Esophagus squamous epithelium (tissue), 4 donors: ENCODE data around the gene PELI1.

Experiments used
- POLR2A ChIP-seq, 4 donors: fragments of 450-650 bp; IDR thresholded peaks; one replicate each; pipeline ENCODE4 v1.6.1; 2017; ENCODE audit warnings: antibody characterized with exemption in 4 of 4, mild to moderate bottlenecking in 4 of 4, moderate library complexity in 3 of 4
- TF ChIP-seq, protein P1 (sequence below), 6 experiments: fragments of 450-650 bp in 4 of 6; fragments of 200-600 bp in 2 of 6; sonication (generic) in 2 of 6; IDR thresholded peaks; one replicate each; pipeline ENCODE4 v1.5.1; 2016 to 2019; ENCODE audit warnings: antibody characterized with exemption in 6 of 6, mild to moderate bottlenecking in 4 of 6, moderate library complexity in 4 of 6

DNA sequence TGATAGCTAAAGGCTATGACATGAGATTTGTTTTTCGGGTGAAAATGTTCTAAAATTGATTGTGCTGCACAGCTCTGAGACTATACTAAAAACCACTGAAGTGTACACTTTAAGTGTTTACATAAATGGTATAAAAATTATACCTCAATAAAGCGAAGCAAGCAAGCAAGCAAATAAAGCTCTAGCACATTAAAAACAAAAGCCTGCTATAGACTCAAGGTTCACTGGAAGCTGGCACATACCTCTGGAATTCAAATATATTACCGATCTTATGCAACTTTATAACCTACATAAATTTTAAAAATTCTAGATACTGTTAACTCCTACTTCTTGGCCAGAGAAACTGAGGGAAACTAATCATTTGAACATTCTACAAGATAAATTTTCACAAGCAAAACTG, 20.1 kb downstream of the PELI1 start:
- TF ChIP-seq, protein P1, sequence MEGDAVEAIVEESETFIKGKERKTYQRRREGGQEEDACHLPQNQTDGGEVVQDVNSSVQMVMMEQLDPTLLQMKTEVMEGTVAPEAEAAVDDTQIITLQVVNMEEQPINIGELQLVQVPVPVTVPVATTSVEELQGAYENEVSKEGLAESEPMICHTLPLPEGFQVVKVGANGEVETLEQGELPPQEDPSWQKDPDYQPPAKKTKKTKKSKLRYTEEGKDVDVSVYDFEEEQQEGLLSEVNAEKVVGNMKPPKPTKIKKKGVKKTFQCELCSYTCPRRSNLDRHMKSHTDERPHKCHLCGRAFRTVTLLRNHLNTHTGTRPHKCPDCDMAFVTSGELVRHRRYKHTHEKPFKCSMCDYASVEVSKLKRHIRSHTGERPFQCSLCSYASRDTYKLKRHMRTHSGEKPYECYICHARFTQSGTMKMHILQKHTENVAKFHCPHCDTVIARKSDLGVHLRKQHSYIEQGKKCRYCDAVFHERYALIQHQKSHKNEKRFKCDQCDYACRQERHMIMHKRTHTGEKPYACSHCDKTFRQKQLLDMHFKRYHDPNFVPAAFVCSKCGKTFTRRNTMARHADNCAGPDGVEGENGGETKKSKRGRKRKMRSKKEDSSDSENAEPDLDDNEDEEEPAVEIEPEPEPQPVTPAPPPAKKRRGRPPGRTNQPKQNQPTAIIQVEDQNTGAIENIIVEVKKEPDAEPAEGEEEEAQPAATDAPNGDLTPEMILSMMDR (IDR thresholded peaks at IDR 0.05) = no peak
- no peak for TF ChIP-seq POLR2A (IDR thresholded peaks at IDR 0.05)
